H1 (cell line): ENCODE results near the gene PRRG4. TPM values are rescaled to one million over a fixed set of nuclear protein-coding genes. Genes with fewer than 3 reads are reported as not detected.

ENCODE experiments used
- CTCF ChIA-PET: fragments of 300-600 bp; sonication (Branson Sonifier 250); formaldehyde crosslinking; loops from one replicate; lab custom pipeline; 2021; ENCODE audit not compliant: partially characterized antibody; lab: Charles Lee
- POLR2A ChIA-PET: fragments of 300-600 bp; sonication (Branson Sonifier 250); formaldehyde crosslinking; loops from one replicate; lab custom pipeline; 2021; ENCODE audit warnings: inconsistent platforms; ENCODE audit not compliant: partially characterized antibody; lab: Charles Lee
- DNase-seq, 2 experiments: peaks; one replicate each; pipeline versions ENCODE4 v3.0.0 to v3.0.0-alpha.2; 2010 to 2022; ENCODE audit warnings: low spot score in 2 of 2, low read depth in 1 of 2, mixed read lengths in 1 of 2
- FAIRE-seq: peaks from 2 replicates; lab custom pipeline; 2011; peaks lifted over from hg19 to GRCh38; lab: Jason Lieb, UNC
- H2AFZ ChIP-seq: 2 replicates; pipeline ENCODE4 v1.8.1; 2012; ENCODE audit warnings: low read length, inconsistent platforms
- H2AK5ac ChIP-seq: 2 replicates; pipeline ENCODE4 v1.6.1; 2013; ENCODE audit warnings: low read depth, low read length
- H2BK120ac ChIP-seq: replicated peaks from 2 replicates; pipeline ENCODE3; 2013; ENCODE audit warnings: low read depth, low read length, inconsistent platforms
- H2BK12ac ChIP-seq: 2 replicates; pipeline ENCODE4 v1.6.1; 2013; ENCODE audit warnings: low read depth, low read length
- H2BK15ac ChIP-seq: 2 replicates; pipeline ENCODE4 v1.6.1; 2013; ENCODE audit warnings: low read length
- H2BK20ac ChIP-seq: 2 replicates; pipeline ENCODE4 v1.6.1; 2013; ENCODE audit warnings: low read length
- H2BK5ac ChIP-seq: 2 replicates; pipeline ENCODE4 v1.6.1; 2013; ENCODE audit warnings: low read depth, low read length
- H3K14ac ChIP-seq: 2 replicates; pipeline ENCODE4 v1.6.1; 2013; ENCODE audit warnings: inconsistent platforms; ENCODE audit not compliant: insufficient read length
- H3K18ac ChIP-seq: 2 replicates; pipeline ENCODE4 v1.6.1; 2013; ENCODE audit warnings: low read length; ENCODE audit errors: extremely low read depth
- H3K23ac ChIP-seq: 2 replicates; pipeline ENCODE4 v1.6.1; 2013; ENCODE audit warnings: inconsistent platforms; ENCODE audit not compliant: insufficient read length
- H3K23me2 ChIP-seq: 2 replicates; pipeline ENCODE4 v1.6.1; 2013; ENCODE audit warnings: low read depth, low read length
- H3K27ac ChIP-seq: 2 replicates; pipeline ENCODE4 v1.6.1; 2011; ENCODE audit warnings: low read depth, low read length, inconsistent platforms
- H3K27me3 ChIP-seq, 4 experiments: replicated peaks in 1 of 4; 1 replicate in 1 of 4; 2 replicates in 3 of 4; pipeline versions ENCODE4 v1.6.1 to v1.8.1; 2011 to 2013; ENCODE audit warnings: low read length in 3 of 4, mild to moderate bottlenecking in 3 of 4, inconsistent platforms in 2 of 4, mixed read lengths in 2 of 4, moderate library complexity in 1 of 4; ENCODE audit not compliant: control insufficient read depth in 3 of 4, insufficient read depth in 3 of 4; ENCODE audit errors: extremely low read depth in 1 of 4
- H3K36me3 ChIP-seq, 4 experiments: 2 replicates each; pipeline versions ENCODE4 v1.6.1 to v1.8.1; 2011 to 2013; ENCODE audit warnings: mild to moderate bottlenecking in 4 of 4, low read length in 3 of 4, moderate library complexity in 2 of 4, control low read depth in 1 of 4, inconsistent platforms in 1 of 4; ENCODE audit not compliant: insufficient read depth in 4 of 4, control insufficient read depth in 2 of 4
- H3K4ac ChIP-seq: replicated peaks from 2 replicates; pipeline ENCODE3; 2013; ENCODE audit warnings: low read length, low read depth, mixed read lengths, inconsistent platforms; ENCODE audit not compliant: insufficient read length
- H3K4me1 ChIP-seq, 4 experiments: replicated peaks in 1 of 4; 1 replicate in 1 of 4; 2 replicates in 3 of 4; pipeline versions ENCODE4 v1.6.1 to v1.8.1; 2011 to 2013; ENCODE audit warnings: low read length in 3 of 4, inconsistent platforms in 2 of 4, mixed read lengths in 1 of 4; ENCODE audit not compliant: insufficient read depth in 4 of 4, control insufficient read depth in 3 of 4
- H3K4me2 ChIP-seq, 2 experiments: 2 replicates each; pipeline versions ENCODE4 v1.6.1 to v1.8.1; 2011 to 2013; ENCODE audit warnings: low read depth in 2 of 2, low read length in 2 of 2, control low read depth in 1 of 2, inconsistent platforms in 1 of 2, mild to moderate bottlenecking in 1 of 2; ENCODE audit not compliant: insufficient read depth in 1 of 2
- H3K4me3 ChIP-seq, 4 experiments: fragments of 200-600, 300-600 bp in 1 of 4; sonication (generic), shearing (Covaris generic), sonication (Bioruptor Twin) in 1 of 4; 2 replicates each; pipeline versions ENCODE4 v1.5.1 to v1.8.1; 2011 to 2016; ENCODE audit warnings: low read length in 4 of 4, low read depth in 3 of 4, control low read depth in 2 of 4, inconsistent platforms in 2 of 4, mild to moderate bottlenecking in 2 of 4, mixed read lengths in 1 of 4, moderate library complexity in 1 of 4; ENCODE audit not compliant: insufficient read depth in 2 of 4; ENCODE audit errors: extremely low read depth in 1 of 4
- H3K56ac ChIP-seq: replicated peaks from 2 replicates; pipeline ENCODE3; 2013; ENCODE audit warnings: low read depth, mild to moderate bottlenecking, mixed read lengths, low read length, inconsistent platforms; ENCODE audit not compliant: insufficient read length
- H3K79me1 ChIP-seq: 2 replicates; pipeline ENCODE4 v1.6.1; 2013; ENCODE audit warnings: low read depth, low read length, control low read depth
- H3K79me2 ChIP-seq, 2 experiments: 2 replicates each; pipeline versions ENCODE4 v1.6.1 to v1.8.1; 2012 to 2013; ENCODE audit warnings: low read length in 2 of 2, mild to moderate bottlenecking in 2 of 2, inconsistent platforms in 1 of 2; ENCODE audit not compliant: insufficient read depth in 2 of 2, control insufficient read depth in 1 of 2
- H3K9ac ChIP-seq, 4 experiments: replicated peaks in 1 of 4; 1 replicate in 1 of 4; 2 replicates in 3 of 4; pipeline versions ENCODE4 v1.6.1 to v1.8.1; 2011 to 2013; ENCODE audit warnings: low read depth in 3 of 4, low read length in 3 of 4, control low read depth in 2 of 4, mild to moderate bottlenecking in 2 of 4, moderate library complexity in 2 of 4, inconsistent platforms in 1 of 4; ENCODE audit errors: extremely low read depth in 1 of 4
- H3K9me3 ChIP-seq, 2 experiments: 2 replicates each; pipeline versions ENCODE4 v1.6.1 to v1.8.1; 2012 to 2013; ENCODE audit warnings: mild to moderate bottlenecking in 2 of 2, moderate library complexity in 2 of 2, control low read depth in 1 of 2, inconsistent platforms in 1 of 2, low read depth in 1 of 2, low read length in 1 of 2, mixed read lengths in 1 of 2; ENCODE audit not compliant: insufficient read depth in 2 of 2
- H4K20me1 ChIP-seq, 2 experiments: replicated peaks in 1 of 2; 2 replicates each; pipeline versions ENCODE3 to v1.8.1; 2011 to 2013; ENCODE audit warnings: inconsistent platforms in 2 of 2, low read length in 2 of 2, mild to moderate bottlenecking in 1 of 2; ENCODE audit not compliant: insufficient read depth in 2 of 2, control insufficient read depth in 1 of 2
- H4K5ac ChIP-seq: 2 replicates; pipeline ENCODE4 v1.6.1; 2013; ENCODE audit warnings: low read length, low read depth, mixed read lengths, inconsistent platforms; ENCODE audit not compliant: insufficient read length
- H4K8ac ChIP-seq: 2 replicates; pipeline ENCODE4 v1.8.0; 2013; ENCODE audit warnings: mild to moderate bottlenecking, moderate library complexity, low read length, inconsistent platforms; ENCODE audit not compliant: insufficient read depth; ENCODE audit errors: extremely low read depth
- H4K91ac ChIP-seq: replicated peaks from 2 replicates; pipeline ENCODE3; 2013; ENCODE audit warnings: low read length, mixed read lengths, inconsistent platforms; ENCODE audit not compliant: insufficient read length
- JUN ChIP-seq: IDR thresholded peaks from 2 replicates; pipeline ENCODE4 v1.6.1; 2011; ENCODE audit warnings: low read depth, mild to moderate bottlenecking, improper control_type of control experiment, low read length
- TAF1 ChIP-seq: IDR thresholded peaks from 2 replicates; pipeline ENCODE4 v1.6.1; 2011; ENCODE audit warnings: mild to moderate bottlenecking, low read depth, low read length
- WGBS, 2 experiments: shearing (Covaris generic) in 1 of 2; methylation state at CpG; one replicate each; pipeline versions ENCODE4 v1.1.6 to v1.1.7; 2013 to 2015; ENCODE audit warnings: low lambda C conversion rate in 2 of 2, mixed read lengths in 2 of 2, inconsistent platforms in 1 of 2, low coverage in 1 of 2, missing lambda C conversion rate in 1 of 2; ENCODE audit not compliant: insufficient replicate concordance in 2 of 2, insufficient coverage in 1 of 2, insufficient read length in 1 of 2; ENCODE audit errors: extremely low coverage in 1 of 2, missing lambda C conversion rate in 1 of 2; 5-methylcytosine and 5-hydroxymethylcytosine counted together
- polyA plus RNA-seq, 7 experiments: library from polyadenylated mRNA; depleted of rRNA in 3 of 7; stranded (reverse) in 5 of 7; unstranded in 2 of 7; fragments of >200 nt in 5 of 7; fragments of 200-250 nt in 2 of 7; gene quantifications; 1 replicate in 5 of 7; 2 replicates in 1 of 7; 4 replicates in 1 of 7; pipeline versions ENCODE4 v1.2.1 to v1.2.3, GENCODE V29; 2011 to 2013; ENCODE audit warnings: missing spikeins in 2 of 7, mixed read lengths in 2 of 7
- total RNA-seq: library from RNA; stranded (reverse); fragmentation: NEBNext Ultra II Directional; extraction: Animal tissue kit (Norgen Biotek cat#: 25700); gene quantifications from 2 replicates; pipeline ENCODE4 v1.2.1, GENCODE V29; 2021

PRRG4 gene
- total and polyA plus RNA-seq, 2 of the 8 experiments (the other 6 are each of a cell fraction or from before 2014, with no cell fraction given), result 0.65 to 1.7 TPM

DNA sequence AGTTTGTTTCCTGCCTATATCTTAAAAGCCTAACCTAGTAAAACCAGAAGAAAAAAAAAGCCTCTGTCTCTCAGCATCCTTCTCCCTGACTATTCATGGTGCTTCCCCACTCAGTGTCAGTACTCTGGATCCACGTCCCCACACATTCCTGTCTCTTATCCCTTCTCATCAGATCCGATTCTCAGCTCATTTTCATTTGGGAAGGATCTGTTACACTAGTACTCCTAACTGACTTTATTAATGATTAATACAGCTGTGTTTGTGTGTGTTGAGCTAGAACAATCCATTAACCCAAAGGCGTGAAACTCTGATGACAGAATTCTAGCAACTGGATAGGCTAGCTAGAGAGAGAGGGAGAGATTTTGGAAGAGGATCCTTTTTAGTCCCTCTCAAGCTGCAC, 1.5 kb downstream of the PRRG4 start:
- no peak overlapping the region for H3K18ac ChIP-seq
- H3K9ac ChIP-seq, result no peak overlapping the region
- H3K23ac ChIP-seq, result no peak overlapping the region
- peaks cover 0 to 4% (median 0%) of the 10 kb centered on the region in 4 experiments; a peak in 1 of 7 replicates for H3K4me1 ChIP-seq
- no peak overlapping the region for H4K91ac ChIP-seq
- 85% methylated on average over 3 of the region's 3 CpGs; no CpG with 5 or more reads in 1 of the 2 experiments for WGBS, 2 experiments
- no peak overlapping the region for H4K8ac ChIP-seq
- no peaks in the 10 kb centered on the region for H3K79me2 ChIP-seq
- H3K79me1 ChIP-seq, result no peaks in the 10 kb centered on the region
- H3K9me3 ChIP-seq, result no peaks in the 10 kb centered on the region
- H3K36me3 ChIP-seq, result no peaks in the 10 kb centered on the region
- no peak overlapping the region for H2AFZ ChIP-seq
- H2BK15ac ChIP-seq, result no peak overlapping the region
- no peak overlapping the region for H2BK20ac ChIP-seq
- CTCF ChIA-PET, result interaction anchor here (0.6 to 1.6 kb wide), 2 partner anchors 22 to 368 kb away, joined by 6 to 7 read pairs; no protein-coding TSS in a partner anchor
- no peak overlapping the region for H3K14ac ChIP-seq
- H3K27me3 ChIP-seq, result peaks cover 0 to 8% (median 5%) of the 10 kb centered on the region in 4 experiments; a peak in 5 of 7 replicates
- peaks cover 6% of the 10 kb centered on the region; the same call in 1 of the 2 replicates for H3K23me2 ChIP-seq
- H3K4me3 ChIP-seq, result no peak overlapping the region
- FAIRE-seq (no peak), DNase-seq (no peak)
- H4K20me1 ChIP-seq, result no peaks in the 10 kb centered on the region
- POLR2A ChIA-PET, result no interaction called here
- no peak overlapping the region for H3K4ac ChIP-seq
- no peak overlapping the region for H2BK120ac ChIP-seq
- no peak overlapping the region for H2AK5ac ChIP-seq
- no peak for TF ChIP-seq JUN
- no peak for TF ChIP-seq TAF1
- H3K4me2 ChIP-seq, result no peak overlapping the region; a peak in 1 of 4 replicates
- H2BK12ac ChIP-seq, result no peak overlapping the region
- H2BK5ac ChIP-seq, result no peak overlapping the region
- no peak overlapping the region for H4K5ac ChIP-seq
- H3K27ac ChIP-seq, result no peak overlapping the region
- no peak overlapping the region for H3K56ac ChIP-seq
